Measurements from ENCODE around the gene CNTFR. TPM values are rescaled to one million over a fixed set of nuclear protein-coding genes. Genes with fewer than 3 reads are reported as not detected.
"Not testable (repeated sequence)": the region's sequence is repeated elsewhere in the genome, so short reads cannot be mapped to it uniquely, and the experiment has no call there.

The CNTFR gene
- total RNA-seq, result 5.6 TPM
- polyA plus RNA-seq, result 11.5 TPM

GRCh38 chr9:34589636-34590380, at the start of gene CNTFR:
CNTFR (minus strand) TSS chr9:34589724; CDS start chr9:34568981, 20,743 bp downstream.
- no peak within 1 kb of the TSS for H3K27ac ChIP-seq (ENCODE audit: low read depth)
- 2% methylated on average over 102 of the region's 104 CpGs for WGBS
- H3K4me1 ChIP-seq (ENCODE audit: insufficient read depth), result no peaks in the 10 kb centered on the region
- H3K36me3 ChIP-seq (ENCODE audit: insufficient read depth), result no peaks in the 10 kb centered on the region
- peak within 1 kb of the TSS; percentile 57 for H3K4me3 ChIP-seq (ENCODE audit: low read depth, low read length)
- no peak for DNase-seq (ENCODE audit: extremely low spot score)

- H3K4me1 ChIP-seq (ENCODE audit: insufficient read depth); H3K36me3 ChIP-seq (ENCODE audit: insufficient read depth); H3K27ac ChIP-seq (ENCODE audit: low read depth); DNase-seq (ENCODE audit: extremely low spot score); H3K4me3 ChIP-seq (ENCODE audit: low read depth, low read length): not testable (repeated sequence)
- WGBS, result 83% methylated on average over 8 of the region's 8 CpGs
Observed at GRCh38 chr9:34639322-34639721, 49.8 kb upstream of the CNTFR start.

- no peaks in the 10 kb centered on the region for H3K36me3 ChIP-seq (ENCODE audit: insufficient read depth)
- no peaks in the 10 kb centered on the region for H3K4me1 ChIP-seq (ENCODE audit: insufficient read depth)
- no peak overlapping the region for H3K27ac ChIP-seq (ENCODE audit: low read depth)
- H3K4me3 ChIP-seq (ENCODE audit: low read depth, low read length), result peak overlapping the region; percentile 52
- DNase-seq (ENCODE audit: extremely low spot score), result no peak
- 14% methylated on average over 7 of the region's 7 CpGs for WGBS
Observed at GRCh38 chr9:34638138-34638445, 48.6 kb upstream of the CNTFR start.

GRCh38 chr9:34637356-34638137, 48.0 kb upstream of the CNTFR start, which contains the start of gene SIGMAR1:
SIGMAR1 (minus strand) TSS chr9:34637787; CDS start chr9:34637697, 90 bp downstream.
- peak; percentile 83 for DNase-seq (ENCODE audit: extremely low spot score)
- Histone ChIP-seq H3K27ac (ENCODE audit: low read depth) (peak within 1 kb of the TSS; percentile 77), H3K4me1 (ENCODE audit: insufficient read depth) (no peaks in the 10 kb centered on the region), H3K4me3 (ENCODE audit: low read depth, low read length) (peak within 1 kb of the TSS; percentile 52), H3K36me3 (ENCODE audit: insufficient read depth) (no peaks in the 10 kb centered on the region)
- WGBS, result under 1% methylated on average over 74 of the region's 74 CpGs

GRCh38 chr9:34636791-34637355, 47.3 kb upstream of the CNTFR start:
- no peak for DNase-seq (ENCODE audit: extremely low spot score)
- H3K4me3 ChIP-seq (ENCODE audit: low read depth, low read length), result peak overlapping the region; percentile 52
- no peaks in the 10 kb centered on the region for H3K4me1 ChIP-seq (ENCODE audit: insufficient read depth)
- 8% methylated on average over 23 of the region's 23 CpGs for WGBS
- H3K27ac ChIP-seq (ENCODE audit: low read depth), result no peak overlapping the region
- H3K36me3 ChIP-seq (ENCODE audit: insufficient read depth), result no peaks in the 10 kb centered on the region

GRCh38 chr9:34635556-34635955, 46.0 kb upstream of the CNTFR start:
- H3K4me1 ChIP-seq (ENCODE audit: insufficient read depth), result no peaks in the 10 kb centered on the region
- H3K4me3 ChIP-seq (ENCODE audit: low read depth, low read length), result no peak overlapping the region
- WGBS, result 92% methylated on average over 14 of the region's 14 CpGs
- DNase-seq (ENCODE audit: extremely low spot score), result no peak
- H3K36me3 ChIP-seq (ENCODE audit: insufficient read depth), result no peaks in the 10 kb centered on the region
- H3K27ac ChIP-seq (ENCODE audit: low read depth), result no peak overlapping the region

GRCh38 chr9:34634551-34635248, 45.2 kb upstream of the CNTFR start:
- Histone ChIP-seq H3K4me3 (ENCODE audit: low read depth, low read length) (no peak overlapping the region), H3K36me3 (ENCODE audit: insufficient read depth) (no peaks in the 10 kb centered on the region), H3K4me1 (ENCODE audit: insufficient read depth) (no peaks in the 10 kb centered on the region), H3K27ac (ENCODE audit: low read depth) (no peak overlapping the region)
- DNase-seq (ENCODE audit: extremely low spot score), result no peak
- WGBS, result 64% methylated on average over 3 of the region's 3 CpGs

GRCh38 chr9:34633851-34634550, 44.5 kb upstream of the CNTFR start:
- H3K4me1 ChIP-seq (ENCODE audit: insufficient read depth), result no peaks in the 10 kb centered on the region
- no peak for DNase-seq (ENCODE audit: extremely low spot score)
- 28% methylated on average over 3 of the region's 3 CpGs for WGBS
- H3K36me3 ChIP-seq (ENCODE audit: insufficient read depth), result no peaks in the 10 kb centered on the region
- H3K27ac ChIP-seq (ENCODE audit: low read depth), result no peak overlapping the region
- H3K4me3 ChIP-seq (ENCODE audit: low read depth, low read length), result no peak overlapping the region

GRCh38 chr9:34633166-34633565, 43.6 kb upstream of the CNTFR start:
- Histone ChIP-seq H3K36me3 (ENCODE audit: insufficient read depth) (no peaks in the 10 kb centered on the region), H3K27ac (ENCODE audit: low read depth) (no peak overlapping the region), H3K4me1 (ENCODE audit: insufficient read depth) (no peaks in the 10 kb centered on the region), H3K4me3 (ENCODE audit: low read depth, low read length) (no peak overlapping the region)
- WGBS, result 42% methylated on average over 5 of the region's 5 CpGs
- DNase-seq (ENCODE audit: extremely low spot score), result no peak

GRCh38 chr9:34630402-34631154, 41.1 kb upstream of the CNTFR start:
- H3K4me3 ChIP-seq (ENCODE audit: low read depth, low read length), result no peak overlapping the region
- H3K36me3 ChIP-seq (ENCODE audit: insufficient read depth), result no peaks in the 10 kb centered on the region
- WGBS, result 32% methylated on average over 5 of the region's 5 CpGs
- no peaks in the 10 kb centered on the region for H3K4me1 ChIP-seq (ENCODE audit: insufficient read depth)
- H3K27ac ChIP-seq (ENCODE audit: low read depth), result no peak overlapping the region
- DNase-seq (ENCODE audit: extremely low spot score), result no peak

- Histone ChIP-seq H3K36me3 (ENCODE audit: insufficient read depth) (no peaks in the 10 kb centered on the region), H3K4me3 (ENCODE audit: low read depth, low read length) (no peak overlapping the region), H3K27ac (ENCODE audit: low read depth) (no peak overlapping the region), H3K4me1 (ENCODE audit: insufficient read depth) (no peaks in the 10 kb centered on the region)
- 22% methylated on average over 5 of the region's 5 CpGs for WGBS
- no peak for DNase-seq (ENCODE audit: extremely low spot score)
Observed at GRCh38 chr9:34629491-34629808, 39.9 kb upstream of the CNTFR start.

- WGBS, result 1% methylated on average over 69 of the region's 69 CpGs
- no peaks in the 10 kb centered on the region for H3K4me1 ChIP-seq (ENCODE audit: insufficient read depth)
- DNase-seq (ENCODE audit: extremely low spot score), result no peak
- H3K36me3 ChIP-seq (ENCODE audit: insufficient read depth), result no peaks in the 10 kb centered on the region
- no peak within 1 kb of the TSS for H3K27ac ChIP-seq (ENCODE audit: low read depth)
- peak within 1 kb of the TSS; percentile 40 for H3K4me3 ChIP-seq (ENCODE audit: low read depth, low read length)
Observed at GRCh38 chr9:34628656-34629490, 39.3 kb upstream of the CNTFR start, which contains the start of gene ARID3C. ARID3C (minus strand) TSS chr9:34629066; CDS start chr9:34628014, 1,052 bp downstream.

All from urinary bladder (tissue), 4 donors.